ENCODE measurements around the gene CDCA5. TPM values are rescaled to one million over a fixed set of nuclear protein-coding genes. Genes with fewer than 3 reads are reported as not detected.

The CDCA5 gene
- total RNA-seq, 1 experiment from 2014 or later = 72.1 TPM

- peaks cover 15 to 34% of the 10 kb centered on the region in 2 experiments for H3K4me1 ChIP-seq (ENCODE audit: control insufficient read depth in 1 of 2, insufficient read depth in 2 of 2, low read length in 2 of 2)
- H2AFZ ChIP-seq (ENCODE audit: low read depth, low read length, poor library complexity, severe bottlenecking) = no peak overlapping the region
- H3K27me3 ChIP-seq (ENCODE audit: insufficient read depth, low read length) = no peaks in the 10 kb centered on the region
- H3K9ac ChIP-seq (ENCODE audit: low read length) = no peak overlapping the region
- intact Hi-C loops (cut with micrococcal nuclease) = loop anchor here (1.0 to 10.0 kb wide), 4 partner anchors 73 to 263 kb away; partner anchors contain the start of genes ATG2A and CAPN1
- no peak for DNase-seq (ENCODE audit: low read depth, low spot score)
- no peaks in the 10 kb centered on the region for H3K36me3 ChIP-seq (ENCODE audit: control insufficient read depth in 1 of 2, insufficient read depth in 2 of 2, low read length in 2 of 2)
- ATAC-seq = no peak
- H3K4me3 ChIP-seq (replicated peaks in 1 of 2; ENCODE audit: low read depth in 1 of 2, low read length in 2 of 2) = no peak overlapping the region
- no peak overlapping the region for H3K4me2 ChIP-seq (ENCODE audit: low read length)
- no peak overlapping the region for H3K27ac ChIP-seq (ENCODE audit: low read depth, low read length)
- no peaks in the 10 kb centered on the region for H3K9me2 ChIP-seq (ENCODE audit: insufficient read depth)
- BruUV-seq (replicated peaks) = no TSS peak
- ChIA-PET CTCF (interaction anchor here (1.0 to 1.5 kb wide), 9 partner anchors 12 to 265 kb away, joined by 3 to 14 read pairs (median 4); partner anchors contain the start of genes CDC42BPG, FAU, MRPL49 and SYVN1), RAD21 (ENCODE audit: low non-redundant PET in 1 of 2, low total read pairs in 2 of 2, uncharacterized antibody in 2 of 2, unreplicated experiment in 2 of 2) (no interaction called here), POLR2A (interaction anchor here (1.9 to 3.7 kb wide), 2 partner anchors 12 to 13 kb away, joined by 20 to 21 read pairs; partner anchors contain the start of genes FAU, MRPL49 and VPS51)
- H4K20me1 ChIP-seq (ENCODE audit: insufficient read depth) = no peaks in the 10 kb centered on the region
- TF ChIP-seq CBX3 (IDR thresholded peaks at IDR 0.05; ENCODE audit: low read depth) (no peak), MAX (IDR thresholded peaks at IDR 0.05) (no peak)
- H3K9me3 ChIP-seq (ENCODE audit: control insufficient read depth in 1 of 2, insufficient read depth in 1 of 2, low read depth in 1 of 2, low read length in 2 of 2) = no peaks in the 10 kb centered on the region
- H3K79me2 ChIP-seq (ENCODE audit: insufficient read depth, low read length) = 0 out of 2 replicates have a peak, but pooled peaks cover 4% of the 10 kb centered on the region
Observed at GRCh38 chr11:65109231-65110198, 25.7 kb upstream of the CDCA5 start.

GRCh38 chr11:65108469-65109123, 24.8 kb upstream of the CDCA5 start:
- RAD21 ChIA-PET (ENCODE audit: low non-redundant PET in 1 of 2, low total read pairs in 2 of 2, uncharacterized antibody in 2 of 2, unreplicated experiment in 2 of 2) = no interaction called here
- Histone ChIP-seq H2AFZ (ENCODE audit: low read depth, low read length, poor library complexity, severe bottlenecking) (no peak overlapping the region), H3K27me3 (ENCODE audit: insufficient read depth, low read length) (no peaks in the 10 kb centered on the region), H3K4me3 (replicated peaks in 1 of 2; ENCODE audit: low read depth in 1 of 2, low read length in 2 of 2) (no peak overlapping the region), H3K9me2 (ENCODE audit: insufficient read depth) (no peaks in the 10 kb centered on the region), H4K20me1 (ENCODE audit: insufficient read depth) (no peaks in the 10 kb centered on the region), H3K79me2 (ENCODE audit: insufficient read depth, low read length) (peaks cover 8% of the 10 kb centered on the region; the same call in 1 of the 2 replicates), H3K36me3 (ENCODE audit: control insufficient read depth in 1 of 2, insufficient read depth in 2 of 2, low read length in 2 of 2) (no peaks in the 10 kb centered on the region), H3K4me2 (ENCODE audit: low read length) (no peak overlapping the region), H3K9ac (ENCODE audit: low read length) (no peak overlapping the region), H3K27ac (ENCODE audit: low read depth, low read length) (no peak overlapping the region), H3K9me3 (ENCODE audit: control insufficient read depth in 1 of 2, insufficient read depth in 1 of 2, low read depth in 1 of 2, low read length in 2 of 2) (no peaks in the 10 kb centered on the region), H3K4me1 (ENCODE audit: control insufficient read depth in 1 of 2, insufficient read depth in 2 of 2, low read length in 2 of 2) (peaks cover 15 to 30% of the 10 kb centered on the region in 2 experiments)
- POLR2A ChIA-PET = no interaction called here
- CTCF ChIA-PET = interaction anchor here (1.0 to 1.3 kb wide), 2 partner anchors 12 to 13 kb away, joined by 3 read pairs; partner anchors contain the start of genes FAU and MRPL49
- ATAC-seq = no peak
- intact Hi-C loops (cut with micrococcal nuclease) = no loop called here
- DNase-seq (ENCODE audit: low read depth, low spot score) = no peak
- no TSS peak for BruUV-seq (replicated peaks)
- no peak for TF ChIP-seq EZH2phosphoT487 (IDR thresholded peaks at IDR 0.05; ENCODE audit: borderline replicate concordance)
- TF ChIP-seq YY1 (IDR thresholded peaks at IDR 0.05; ENCODE audit: extremely low read depth, insufficient replicate concordance, low read depth, low read length) = no peak
- no peak for TF ChIP-seq EGR1 (IDR thresholded peaks at IDR 0.05; ENCODE audit: low read depth)
- no peak for TF ChIP-seq TCF7L2 (IDR thresholded peaks at IDR 0.05; ENCODE audit: borderline replicate concordance, extremely low read depth, insufficient read depth, insufficient read length)
- TF ChIP-seq ZNF274 (IDR thresholded peaks at IDR 0.05; ENCODE audit: low read depth, low read length) = no peak
- TF ChIP-seq ELF1 (IDR thresholded peaks at IDR 0.05; ENCODE audit: borderline replicate concordance, low read depth) = no peak
- no peak for TF ChIP-seq SP1 (IDR thresholded peaks at IDR 0.05; ENCODE audit: low read depth)
- no peak for TF ChIP-seq POLR2AphosphoS5 (IDR thresholded peaks at IDR 0.05; ENCODE audit: low read depth, low read length)
- TF ChIP-seq SIN3A (IDR thresholded peaks at IDR 0.05; ENCODE audit: low read depth) = no peak
- TF ChIP-seq EZH2 (IDR thresholded peaks at IDR 0.05) = no peak
- no peak for TF ChIP-seq ATF3 (IDR thresholded peaks at IDR 0.05)
- no peak for TF ChIP-seq CEBPB (IDR thresholded peaks at IDR 0.05; ENCODE audit: low read depth)
- no peak for TF ChIP-seq JUND (IDR thresholded peaks at IDR 0.05)
- no peak for TF ChIP-seq SRF (IDR thresholded peaks at IDR 0.05; ENCODE audit: low read depth)
- TF ChIP-seq ZFX (IDR thresholded peaks at IDR 0.05) = no peak
